OCI-LY1 (cell line): Measurements from ENCODE around the gene ZNF23.

Experiments used
- H2AFZ ChIP-seq: fragments of 200-600 bp; sonication (generic), shearing (Covaris generic); 2 replicates; pipeline ENCODE4 v1.6.0; 2014; ENCODE audit warnings: antibody characterized with exemption, mild to moderate bottlenecking, low read length
- H3F3A ChIP-seq: fragments of 200-600 bp; sonication (generic), shearing (Covaris generic); 2 replicates; pipeline ENCODE4 v1.6.0; 2014; ENCODE audit warnings: mild to moderate bottlenecking, antibody characterized with exemption, low read length, moderate library complexity; ENCODE audit not compliant: insufficient read depth
- H3K27ac ChIP-seq: fragments of 200-600 bp; sonication (generic); 2 replicates; pipeline ENCODE4 v1.5.1; 2014; ENCODE audit warnings: low read length, mixed run types, mild to moderate bottlenecking, low read depth; ENCODE audit not compliant: poor library complexity, severe bottlenecking
- H3K27me3 ChIP-seq: fragments of 200-600 bp; sonication (generic); 2 replicates; pipeline ENCODE4 v1.6.0; 2014; ENCODE audit warnings: antibody characterized with exemption, mild to moderate bottlenecking, low read length, moderate library complexity; ENCODE audit not compliant: insufficient read depth
- H3K36me3 ChIP-seq: fragments of 200-600 bp; sonication (generic); 2 replicates; pipeline ENCODE4 v1.6.1; 2014; ENCODE audit warnings: mild to moderate bottlenecking, antibody characterized with exemption, low read length, moderate library complexity, mixed read lengths; ENCODE audit not compliant: insufficient read depth
- H3K4me1 ChIP-seq: fragments of 200-600 bp; sonication (generic); 2 replicates; pipeline ENCODE4 v1.5.1; 2014; ENCODE audit warnings: mild to moderate bottlenecking, low read length, moderate library complexity; ENCODE audit not compliant: insufficient read depth, severe bottlenecking
- H3K4me2 ChIP-seq: fragments of 200-600 bp; sonication (generic), shearing (Covaris generic); 2 replicates; pipeline ENCODE4 v1.6.1; 2014; ENCODE audit warnings: low read length
- H3K4me3 ChIP-seq: fragments of 200-600 bp; sonication (generic); 2 replicates; pipeline ENCODE4 v1.5.1; 2014; ENCODE audit warnings: low read length, low read depth, mild to moderate bottlenecking, mixed read lengths; ENCODE audit not compliant: poor library complexity, severe bottlenecking
- H3K79me2 ChIP-seq: fragments of 200-600 bp; shearing (Covaris generic); 2 replicates; pipeline ENCODE4 v1.6.1; 2016; ENCODE audit warnings: mixed run types, low read length, mixed read lengths; ENCODE audit not compliant: insufficient read depth
- H3K9ac ChIP-seq: fragments of 200-600 bp; sonication (generic), shearing (Covaris generic); 2 replicates; pipeline ENCODE4 v1.6.1; 2014; ENCODE audit warnings: mild to moderate bottlenecking, low read length, mixed read lengths
- H3K9me2 ChIP-seq: fragments of 200-600 bp; sonication (generic), shearing (Covaris generic); 2 replicates; pipeline ENCODE4 v1.6.1; 2014; ENCODE audit warnings: low read depth, mild to moderate bottlenecking, low read length, mixed read lengths
- H3K9me3 ChIP-seq: fragments of 200-600 bp; shearing (Covaris generic); 2 replicates; pipeline ENCODE4 v1.6.1; 2014; ENCODE audit warnings: low read length, mixed read lengths
- H4K20me1 ChIP-seq: fragments of 200-600 bp; sonication (generic), shearing (Covaris generic); 2 replicates; pipeline ENCODE4 v1.6.0; 2016; ENCODE audit warnings: mild to moderate bottlenecking, low read length; ENCODE audit not compliant: insufficient read depth
- CTCF ChIP-seq: fragments of 200-600 bp; sonication (generic), shearing (Covaris generic); IDR thresholded peaks from 2 replicates; pipeline ENCODE4 v1.5.1; 2017; ENCODE audit warnings: mild to moderate bottlenecking, antibody characterized with exemption, low read length, moderate library complexity, mixed read lengths
- EZH2 ChIP-seq: fragments of 200-600 bp; sonication (generic), shearing (Covaris generic); IDR thresholded peaks from 2 replicates; pipeline ENCODE4 v1.8.0; 2017; ENCODE audit warnings: borderline replicate concordance, mixed run types, mild to moderate bottlenecking, antibody characterized with exemption, low read length, moderate library complexity, mixed read lengths

ZNF23 gene

GRCh38 chr16:71404364-71404763 lies 57.7 kb downstream of the ZNF23 start:
- Histone ChIP-seq H3K4me1 (no peaks in the 10 kb centered on the region), H3K4me3 (no peak overlapping the region), H3K4me2 (no peak overlapping the region), H3K9ac (no peak overlapping the region), H2AFZ (no peak overlapping the region), H3K79me2 (no peaks in the 10 kb centered on the region), H4K20me1 (no peaks in the 10 kb centered on the region), H3K36me3 (no peaks in the 10 kb centered on the region), H3K9me3 (no peaks in the 10 kb centered on the region), H3F3A (no peaks in the 10 kb centered on the region), H3K9me2 (no peaks in the 10 kb centered on the region), H3K27ac (no peak overlapping the region), H3K27me3 (no peaks in the 10 kb centered on the region; the same call in 1 of the 2 replicates)
- no peak for TF ChIP-seq CTCF
- TF ChIP-seq EZH2 = no peak

GRCh38 chr16:71402674-71403073 lies 59.4 kb downstream of the ZNF23 start:
- H3K36me3 ChIP-seq = no peaks in the 10 kb centered on the region
- no peaks in the 10 kb centered on the region for H3K9me2 ChIP-seq
- H3K4me2 ChIP-seq = no peak overlapping the region
- no peak overlapping the region for H3K4me3 ChIP-seq
- H3K9me3 ChIP-seq = no peaks in the 10 kb centered on the region
- H4K20me1 ChIP-seq = no peaks in the 10 kb centered on the region
- H3K27me3 ChIP-seq = no peaks in the 10 kb centered on the region; the same call in 1 of the 2 replicates
- no peak overlapping the region for H3K9ac ChIP-seq
- H2AFZ ChIP-seq = no peak overlapping the region
- TF ChIP-seq CTCF = no peak
- no peak for TF ChIP-seq EZH2
- H3K27ac ChIP-seq = no peak overlapping the region
- H3K4me1 ChIP-seq = no peaks in the 10 kb centered on the region
- no peaks in the 10 kb centered on the region for H3F3A ChIP-seq
- H3K79me2 ChIP-seq = no peaks in the 10 kb centered on the region

GRCh38 chr16:71402007-71402406 lies 60.0 kb downstream of the ZNF23 start:
- Histone ChIP-seq H3K9ac (no peak overlapping the region), H3K4me3 (no peak overlapping the region), H3K79me2 (no peaks in the 10 kb centered on the region), H3K36me3 (no peaks in the 10 kb centered on the region), H3K4me2 (no peak overlapping the region), H3K4me1 (no peaks in the 10 kb centered on the region), H3F3A (no peaks in the 10 kb centered on the region), H4K20me1 (no peaks in the 10 kb centered on the region), H3K9me3 (no peaks in the 10 kb centered on the region), H3K9me2 (no peaks in the 10 kb centered on the region), H3K27me3 (no peaks in the 10 kb centered on the region; the same call in 1 of the 2 replicates), H2AFZ (no peak overlapping the region), H3K27ac (no peak overlapping the region)
- TF ChIP-seq CTCF (no peak), EZH2 (no peak)
